ENCODE data around the gene PLCB4.

The PLCB4 gene

GRCh38 chr20:9476637-9477036, 407.8 kb downstream of the PLCB4 start:
- DNase-seq (ENCODE audit: low read depth): no peak
- TF ChIP-seq CTCF (IDR thresholded peaks at IDR 0.05; ENCODE audit: low read depth, low read length, missing control alignments): no peak
- in situ Hi-C loops (cut with HindIII; ENCODE audit: low sequenced_read_pairs): no loop called here
- H3K4me3 ChIP-seq (ENCODE audit: low read depth, low read length): no peak overlapping the region

GRCh38 chr20:9478771-9479170, 409.9 kb downstream of the PLCB4 start:
- DNase-seq (ENCODE audit: low read depth): no peak
- H3K4me3 ChIP-seq (ENCODE audit: low read depth, low read length): no peak overlapping the region
- in situ Hi-C loops (cut with HindIII; ENCODE audit: low sequenced_read_pairs): no loop called here
- TF ChIP-seq CTCF (IDR thresholded peaks at IDR 0.05; ENCODE audit: low read depth, low read length, missing control alignments): no peak

- no peak for DNase-seq (ENCODE audit: low read depth)
- no peak for TF ChIP-seq CTCF (IDR thresholded peaks at IDR 0.05; ENCODE audit: low read depth, low read length, missing control alignments)
- no peak overlapping the region for H3K4me3 ChIP-seq (ENCODE audit: low read depth, low read length)
- in situ Hi-C loops (cut with HindIII; ENCODE audit: low sequenced_read_pairs): no loop called here
Observed at GRCh38 chr20:9480066-9480465, 411.2 kb downstream of the PLCB4 start.

- DNase-seq (ENCODE audit: low read depth): no peak
- in situ Hi-C loops (cut with HindIII; ENCODE audit: low sequenced_read_pairs): no loop called here
- TF ChIP-seq CTCF (IDR thresholded peaks at IDR 0.05; ENCODE audit: low read depth, low read length, missing control alignments): no peak
- H3K4me3 ChIP-seq (ENCODE audit: low read depth, low read length): no peak overlapping the region
Observed at GRCh38 chr20:9482180-9482579, 413.3 kb downstream of the PLCB4 start.

- in situ Hi-C loops (cut with HindIII; ENCODE audit: low sequenced_read_pairs): no loop called here
- no peak for TF ChIP-seq CTCF (IDR thresholded peaks at IDR 0.05; ENCODE audit: low read depth, low read length, missing control alignments)
- no peak overlapping the region for H3K4me3 ChIP-seq (ENCODE audit: low read depth, low read length)
- DNase-seq (ENCODE audit: low read depth): no peak
Observed at GRCh38 chr20:9483131-9483530, 414.2 kb downstream of the PLCB4 start.

- no peak for DNase-seq (ENCODE audit: low read depth)
- no peak overlapping the region for H3K4me3 ChIP-seq (ENCODE audit: low read depth, low read length)
- in situ Hi-C loops (cut with HindIII; ENCODE audit: low sequenced_read_pairs): no loop called here
- no peak for TF ChIP-seq CTCF (IDR thresholded peaks at IDR 0.05; ENCODE audit: low read depth, low read length, missing control alignments)
Observed at GRCh38 chr20:9485614-9486340, 416.9 kb downstream of the PLCB4 start.

All from astrocyte of the cerebellum (primary cell).